ENCODE measurements around the gene STAT5A.

STAT5A gene

DNA sequence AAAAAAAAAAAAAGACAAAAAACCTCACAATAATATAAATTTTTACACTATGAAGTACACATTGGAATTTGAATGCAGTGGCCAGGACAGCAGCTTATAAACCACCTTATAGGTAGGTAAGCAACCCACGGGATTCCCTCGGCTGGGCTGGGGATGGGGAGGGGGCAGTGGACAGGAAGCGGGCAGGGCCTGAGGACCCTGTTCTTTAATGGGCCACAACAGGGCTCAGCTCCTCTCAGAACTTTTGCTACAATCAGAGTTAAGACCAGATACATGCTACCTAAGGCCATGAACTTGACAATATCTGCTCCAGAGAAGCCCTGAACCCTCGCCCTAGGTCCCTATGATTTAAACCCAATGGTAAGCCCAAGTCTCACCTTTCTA, 25.1 kb downstream of the STAT5A start:
- no peaks in the 10 kb centered on the region for H3K9me3 ChIP-seq (ENCODE audit: control insufficient read depth, insufficient read depth, low read depth, low read length)
- peaks cover 2% of the 10 kb centered on the region for H3K4me1 ChIP-seq (ENCODE audit: control insufficient read depth, insufficient read depth, low read length)
- TF ChIP-seq ZNF747 (tag by site-specific recombination; IDR thresholded peaks at IDR 0.05), result no peak
- H3K4me3 ChIP-seq (ENCODE audit: low read depth, low read length), result no peak overlapping the region
- no peak overlapping the region for H3K27ac ChIP-seq (ENCODE audit: extremely low read depth, low read depth, low read length)
- peaks cover 17 to 44% of the 10 kb centered on the region in 2 experiments for H3K36me3 ChIP-seq (ENCODE audit: control insufficient read depth in 2 of 2, insufficient read depth in 1 of 2, low read length in 2 of 2)
- CTCF ChIA-PET, result interaction anchor here (0.5 to 22.0 kb wide), 9 partner anchors 8 to 214 kb away, joined by 3 to 378 read pairs (median 4); no protein-coding TSS in a partner anchor
- POLR2A ChIA-PET, result interaction anchor here (0.5 to 0.7 kb wide), 2 partner anchors 192 to 206 kb away, joined by 3 read pairs; partner anchors contain the start of gene KAT2A

DNA sequence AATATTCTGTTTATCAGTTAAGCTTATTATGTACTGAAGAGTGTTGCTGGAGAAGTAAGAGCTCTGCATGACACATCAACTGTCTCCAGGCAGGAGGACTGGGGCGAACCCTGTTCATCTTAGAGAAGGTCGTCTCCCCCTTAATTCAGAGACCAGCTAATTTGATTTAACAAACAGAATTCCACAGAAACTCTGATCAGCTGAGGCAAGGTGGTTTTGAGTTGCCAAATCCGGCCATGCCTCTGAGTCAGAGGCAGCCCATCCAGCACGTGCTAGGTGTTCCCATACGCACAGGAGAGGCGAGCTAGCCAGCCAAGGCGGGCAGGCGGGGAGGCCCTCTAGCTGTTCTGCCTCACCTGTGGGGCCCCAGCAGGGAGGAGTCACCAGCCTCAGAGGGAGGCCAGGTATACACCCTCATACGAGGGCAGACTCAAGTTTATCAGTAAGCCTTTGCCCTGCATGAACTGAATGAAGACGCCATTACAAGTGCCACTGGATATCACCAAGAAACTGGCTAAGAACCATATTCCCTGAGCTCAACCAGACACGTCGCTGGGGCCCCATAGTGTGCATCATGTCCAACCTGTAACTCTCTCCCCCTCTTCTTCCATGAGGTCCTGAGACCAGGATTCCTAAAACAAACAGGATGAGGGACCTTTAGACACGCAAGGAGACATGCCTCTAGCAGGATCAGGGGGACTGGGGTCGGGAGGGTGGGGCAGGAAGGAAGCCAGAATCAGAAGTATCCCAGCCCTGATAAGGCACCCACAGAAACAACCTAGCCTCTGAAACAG, 25.7 kb downstream of the STAT5A start:
- CTCF ChIA-PET, result interaction anchor here (0.5 to 22.0 kb wide), 9 partner anchors 8 to 347 kb away, joined by 3 to 378 read pairs (median 4); no protein-coding TSS in a partner anchor
- Histone ChIP-seq H3K4me1 (ENCODE audit: control insufficient read depth, insufficient read depth, low read length) (peaks cover 2% of the 10 kb centered on the region), H3K27ac (ENCODE audit: extremely low read depth, low read depth, low read length) (no peak overlapping the region), H3K4me3 (ENCODE audit: low read depth, low read length) (no peak overlapping the region), H3K9me3 (ENCODE audit: control insufficient read depth, insufficient read depth, low read depth, low read length) (no peaks in the 10 kb centered on the region), H3K36me3 (ENCODE audit: control insufficient read depth in 2 of 2, insufficient read depth in 1 of 2, low read length in 2 of 2) (peaks cover 18 to 46% of the 10 kb centered on the region in 2 experiments)
- TF ChIP-seq, protein P1, sequence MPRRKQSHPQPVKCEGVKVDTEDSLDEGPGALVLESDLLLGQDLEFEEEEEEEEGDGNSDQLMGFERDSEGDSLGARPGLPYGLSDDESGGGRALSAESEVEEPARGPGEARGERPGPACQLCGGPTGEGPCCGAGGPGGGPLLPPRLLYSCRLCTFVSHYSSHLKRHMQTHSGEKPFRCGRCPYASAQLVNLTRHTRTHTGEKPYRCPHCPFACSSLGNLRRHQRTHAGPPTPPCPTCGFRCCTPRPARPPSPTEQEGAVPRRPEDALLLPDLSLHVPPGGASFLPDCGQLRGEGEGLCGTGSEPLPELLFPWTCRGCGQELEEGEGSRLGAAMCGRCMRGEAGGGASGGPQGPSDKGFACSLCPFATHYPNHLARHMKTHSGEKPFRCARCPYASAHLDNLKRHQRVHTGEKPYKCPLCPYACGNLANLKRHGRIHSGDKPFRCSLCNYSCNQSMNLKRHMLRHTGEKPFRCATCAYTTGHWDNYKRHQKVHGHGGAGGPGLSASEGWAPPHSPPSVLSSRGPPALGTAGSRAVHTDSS (tag by site-specific recombination; IDR thresholded peaks at IDR 0.05), result no peak
- TF ChIP-seq BCL11B (tag by site-specific recombination; IDR thresholded peaks at IDR 0.05; ENCODE audit: low read depth) (no peak), ZNF133 (tag by site-specific recombination; IDR thresholded peaks at IDR 0.05) (no peak), ZNF138 (tag by site-specific recombination; IDR thresholded peaks at IDR 0.05; ENCODE audit: borderline replicate concordance) (no peak), ZNF654 (tag by site-specific recombination; IDR thresholded peaks at IDR 0.05; ENCODE audit: low read depth) (no peak), ZSCAN5A (tag by site-specific recombination; IDR thresholded peaks at IDR 0.05) (no peak), ZNF501 (tag by site-specific recombination; IDR thresholded peaks at IDR 0.05) (no peak), ZNF768 (tag by site-specific recombination; IDR thresholded peaks at IDR 0.05) (no peak), ZNF302 (tag by site-specific recombination; IDR thresholded peaks at IDR 0.05; ENCODE audit: low read depth) (no peak), BCL11A (tag by site-specific recombination; IDR thresholded peaks at IDR 0.05; ENCODE audit: low read depth) (no peak), GLIS1 (tag by site-specific recombination; IDR thresholded peaks at IDR 0.05) (no peak), ZNF449 (tag by site-specific recombination; IDR thresholded peaks at IDR 0.05) (no peak), MEIS1 (CRISPR knock-in tag; IDR thresholded peaks at IDR 0.05; ENCODE audit: borderline replicate concordance) (no peak)
- POLR2A ChIA-PET, result interaction anchor here (0.6 to 0.7 kb wide), 2 partner anchors 46 to 205 kb away, joined by 3 read pairs; no protein-coding TSS in a partner anchor

DNA sequence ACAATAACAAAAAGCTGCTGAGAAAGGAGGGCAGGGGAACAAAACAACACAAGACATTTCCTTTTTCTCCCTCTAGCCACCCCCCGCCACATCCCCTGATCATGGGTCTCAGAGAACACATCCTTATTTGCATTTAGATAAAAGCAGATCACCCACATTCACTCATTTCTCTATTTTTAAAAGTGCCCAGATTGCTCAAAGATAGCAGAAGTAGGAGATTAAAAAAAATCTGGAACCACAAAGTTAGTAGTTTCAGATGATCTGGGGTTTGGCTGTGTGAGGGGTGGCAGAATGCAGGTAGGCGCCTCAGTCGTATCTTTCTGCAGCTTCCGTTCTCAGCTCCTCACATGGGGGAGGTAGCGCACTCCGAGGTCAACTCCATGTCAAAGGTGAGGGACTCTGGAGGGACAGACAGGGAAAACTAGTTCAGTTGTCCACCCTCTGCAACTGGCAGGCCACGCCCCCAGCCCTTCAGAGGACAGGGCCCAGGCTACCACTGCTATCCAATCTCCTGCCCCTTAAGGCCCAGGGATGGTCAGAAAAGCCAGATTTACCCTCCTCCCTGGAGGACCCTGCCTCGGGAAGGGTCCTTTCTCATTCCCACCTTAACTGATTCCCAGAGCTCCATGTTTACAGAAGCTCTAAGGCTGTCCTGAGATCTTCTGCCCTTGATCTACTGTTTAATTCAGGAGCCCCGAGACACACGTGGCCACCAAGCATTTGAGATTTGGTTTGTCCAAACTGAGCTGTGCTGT, 27.3 kb downstream of the STAT5A start:
- H3K4me3 ChIP-seq (ENCODE audit: low read depth, low read length), result no peak overlapping the region
- peaks cover 18 to 56% of the 10 kb centered on the region in 2 experiments for H3K36me3 ChIP-seq (ENCODE audit: control insufficient read depth in 2 of 2, insufficient read depth in 1 of 2, low read length in 2 of 2)
- ChIA-PET CTCF (interaction anchor here (0.7 to 22.0 kb wide), 3 partner anchors 12 to 197 kb away, joined by 3 to 378 read pairs (median 3); no protein-coding TSS in a partner anchor), POLR2A (interaction anchor here (0.6 kb wide), 1 partner anchor 43 kb away, joined by 3 read pairs; no protein-coding TSS in a partner anchor)
- no peak for TF ChIP-seq ZNF214 (tag by site-specific recombination; IDR thresholded peaks at IDR 0.05; ENCODE audit: borderline replicate concordance)
- TF ChIP-seq, protein P2, sequence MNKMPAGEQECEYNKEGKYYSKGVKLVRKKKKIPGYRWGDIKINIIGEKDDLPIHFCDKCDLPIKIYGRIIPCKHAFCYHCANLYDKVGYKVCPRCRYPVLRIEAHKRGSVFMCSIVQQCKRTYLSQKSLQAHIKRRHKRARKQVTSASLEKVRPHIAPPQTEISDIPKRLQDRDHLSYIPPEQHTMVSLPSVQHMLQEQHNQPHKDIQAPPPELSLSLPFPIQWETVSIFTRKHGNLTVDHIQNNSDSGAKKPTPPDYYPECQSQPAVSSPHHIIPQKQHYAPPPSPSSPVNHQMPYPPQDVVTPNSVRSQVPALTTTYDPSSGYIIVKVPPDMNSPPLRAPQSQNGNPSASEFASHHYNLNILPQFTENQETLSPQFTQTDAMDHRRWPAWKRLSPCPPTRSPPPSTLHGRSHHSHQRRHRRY (tag by site-specific recombination; IDR thresholded peaks at IDR 0.05), result no peak
- no peak for TF ChIP-seq ZNF777 (tag by site-specific recombination; IDR thresholded peaks at IDR 0.05; ENCODE audit: borderline replicate concordance)
- TF ChIP-seq OVOL3 (tag by site-specific recombination; IDR thresholded peaks at IDR 0.05), result no peak
- TF ChIP-seq ZNF658 (tag by site-specific recombination; IDR thresholded peaks at IDR 0.05), result no peak
- H3K4me1 ChIP-seq (ENCODE audit: control insufficient read depth, insufficient read depth, low read length), result peaks cover 2% of the 10 kb centered on the region
- no peaks in the 10 kb centered on the region for H3K9me3 ChIP-seq (ENCODE audit: control insufficient read depth, insufficient read depth, low read depth, low read length)
- no peak overlapping the region for H3K27ac ChIP-seq (ENCODE audit: extremely low read depth, low read depth, low read length)
